SK-N-SH treated with all-trans-retinoic acid at 6 μM for 48 hours (cell line): Measurements from ENCODE around the gene CAND1.

ENCODE experiments used
- ARNTL ChIP-seq: fragments of 450-650 bp; formaldehyde crosslinking; IDR thresholded peaks from 2 replicates; pipeline ENCODE4 v1.5.0; 2020; ENCODE audit warnings: low read depth, mild to moderate bottlenecking, moderate library complexity, borderline replicate concordance
- GLIS3 ChIP-seq: fragments of 250-450 bp; sonication (Bioruptor Pico); IDR thresholded peaks from 2 replicates; pipeline ENCODE4 v1.5.0; 2020; ENCODE audit warnings: mild to moderate bottlenecking, moderate library complexity
- POU6F1 ChIP-seq: fragments of 250-450 bp; sonication (Bioruptor Pico); IDR thresholded peaks from 2 replicates; pipeline ENCODE4 v1.8.0; 2021; ENCODE audit warnings: low read depth, mild to moderate bottlenecking, moderate library complexity, borderline replicate concordance
- RARB ChIP-seq: fragments of 250-450 bp; sonication (Bioruptor Pico); IDR thresholded peaks from 2 replicates; pipeline ENCODE4 v1.8.0; 2021; ENCODE audit warnings: mild to moderate bottlenecking, moderate library complexity
- TOX ChIP-seq: fragments of 250-450 bp; sonication (Bioruptor Pico); IDR thresholded peaks from 2 replicates; pipeline ENCODE4 v1.8.0; 2021; ENCODE audit warnings: mild to moderate bottlenecking, moderate library complexity, borderline replicate concordance
- TSHZ2 ChIP-seq: fragments of 250-450 bp; sonication (Bioruptor Pico); IDR thresholded peaks from 2 replicates; pipeline ENCODE4 v1.5.0; 2020; ENCODE audit warnings: mild to moderate bottlenecking, moderate library complexity
- ZNF565 ChIP-seq: fragments of 450-650 bp; formaldehyde crosslinking; conservative IDR thresholded peaks from 2 replicates; pipeline ENCODE4 v1.5.0; 2020; ENCODE audit warnings: low read depth, mild to moderate bottlenecking, moderate library complexity
- TF ChIP-seq, protein P1 (sequence below): fragments of 250-450 bp; sonication (Bioruptor Pico); IDR thresholded peaks from 2 replicates; pipeline ENCODE4 v1.8.0; 2020; ENCODE audit warnings: mild to moderate bottlenecking, moderate library complexity, borderline replicate concordance

DNA sequence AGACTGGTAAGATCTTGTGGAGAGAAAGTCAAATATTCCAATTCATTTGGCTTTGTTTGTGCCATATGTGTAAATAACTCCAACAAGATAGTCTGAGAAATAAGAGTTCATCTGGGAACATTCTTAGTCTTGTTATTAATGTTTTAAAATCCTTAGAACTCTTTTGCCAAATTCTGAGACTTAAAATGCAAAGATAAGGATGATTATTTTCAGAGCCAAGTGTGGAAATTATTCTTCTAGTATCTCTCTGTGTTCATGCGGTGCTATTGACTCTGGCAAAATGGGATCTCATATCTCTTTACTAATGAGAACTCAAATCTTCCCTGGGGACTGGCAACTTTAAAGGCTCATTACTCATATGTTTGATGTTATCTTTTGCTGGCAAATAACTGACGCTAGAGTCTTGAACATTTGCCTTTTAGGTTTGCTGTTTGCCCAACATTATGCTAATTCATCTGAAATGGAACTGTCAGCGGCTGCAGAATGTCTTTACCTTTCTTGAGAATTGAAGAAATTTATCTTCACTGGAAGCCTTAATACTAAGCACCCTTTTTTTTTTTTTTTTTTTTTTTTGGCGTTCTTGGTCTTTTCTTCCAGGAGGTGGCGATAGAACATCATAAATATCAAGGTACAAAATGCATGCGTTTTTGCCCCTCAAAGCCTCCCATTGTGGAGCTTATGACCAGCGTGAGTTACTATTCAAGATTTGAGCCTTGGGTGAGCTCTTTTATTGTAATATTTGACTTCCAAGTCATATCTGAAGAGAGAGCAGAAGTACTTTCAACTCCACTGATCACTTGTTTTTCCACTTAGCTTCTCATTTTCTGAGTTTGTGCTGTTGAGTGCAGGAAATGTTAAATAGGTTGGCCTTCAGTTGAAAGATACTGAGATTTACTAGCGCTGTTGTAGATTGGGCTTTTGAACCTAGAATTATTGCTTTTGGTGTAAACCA, 86.5 kb downstream of the CAND1 start:
- TF ChIP-seq POU6F1 (CRISPR knock-in tag) (no peak), TOX (CRISPR knock-in tag) (no peak), GLIS3 (CRISPR knock-in tag) (no peak), ZNF565 (no peak), ARNTL (CRISPR knock-in tag) (no peak), RARB (CRISPR knock-in tag) (no peak), TSHZ2 (CRISPR knock-in tag) (no peak)
- TF ChIP-seq, protein P1, sequence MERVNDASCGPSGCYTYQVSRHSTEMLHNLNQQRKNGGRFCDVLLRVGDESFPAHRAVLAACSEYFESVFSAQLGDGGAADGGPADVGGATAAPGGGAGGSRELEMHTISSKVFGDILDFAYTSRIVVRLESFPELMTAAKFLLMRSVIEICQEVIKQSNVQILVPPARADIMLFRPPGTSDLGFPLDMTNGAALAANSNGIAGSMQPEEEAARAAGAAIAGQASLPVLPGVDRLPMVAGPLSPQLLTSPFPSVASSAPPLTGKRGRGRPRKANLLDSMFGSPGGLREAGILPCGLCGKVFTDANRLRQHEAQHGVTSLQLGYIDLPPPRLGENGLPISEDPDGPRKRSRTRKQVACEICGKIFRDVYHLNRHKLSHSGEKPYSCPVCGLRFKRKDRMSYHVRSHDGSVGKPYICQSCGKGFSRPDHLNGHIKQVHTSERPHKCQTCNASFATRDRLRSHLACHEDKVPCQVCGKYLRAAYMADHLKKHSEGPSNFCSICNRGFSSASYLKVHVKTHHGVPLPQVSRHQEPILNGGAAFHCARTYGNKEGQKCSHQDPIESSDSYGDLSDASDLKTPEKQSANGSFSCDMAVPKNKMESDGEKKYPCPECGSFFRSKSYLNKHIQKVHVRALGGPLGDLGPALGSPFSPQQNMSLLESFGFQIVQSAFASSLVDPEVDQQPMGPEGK (CRISPR knock-in tag) = no peak
